Natural killer cell (primary cell): ENCODE measurements around the gene AGBL2. TPM values are rescaled to one million over a fixed set of nuclear protein-coding genes. Genes with fewer than 3 reads are reported as not detected.
A peak's percentile ranks its signal among the peaks of the same experiment; 100 is the strongest.
"Not testable (repeated sequence)": the region's sequence is repeated elsewhere in the genome, so short reads cannot be mapped to it uniquely, and the experiment has no call there.

Experiments used
- ATAC-seq, 3 donors: fragments of 150-1000 bp in 2 of 3; fragments of 200-7000 bp in 1 of 3; cut with Tn5 transposase; 1 replicate in 1 of 3; 2 replicates in 2 of 3; pipeline ENCODE4 v1.10.0; 2021; ENCODE audit warnings: mild to moderate bottlenecking in 2 of 3, moderate library complexity in 2 of 3
- DNase-seq, 2 donors: peaks; one replicate each; pipeline versions ENCODE4 v3.0.0 to v3.0.0-alpha.2; 2013 to 2021; ENCODE audit warnings: mixed read lengths in 1 of 2
- H3K27ac ChIP-seq: one replicate; pipeline ENCODE4 v1.5.1; 2013; ENCODE audit warnings: mild to moderate bottlenecking, low read length
- H3K27me3 ChIP-seq: one replicate; pipeline ENCODE4 v1.6.1; 2013; ENCODE audit warnings: low read length; ENCODE audit not compliant: control insufficient read depth, insufficient read depth
- H3K36me3 ChIP-seq: one replicate; pipeline ENCODE4 v1.6.1; 2013; ENCODE audit warnings: low read length; ENCODE audit not compliant: control insufficient read depth, insufficient read depth
- H3K4me1 ChIP-seq: one replicate; pipeline ENCODE4 v1.6.1; 2013; ENCODE audit warnings: low read length; ENCODE audit not compliant: control insufficient read depth, insufficient read depth
- H3K4me3 ChIP-seq: one replicate; pipeline ENCODE4 v1.5.1; 2013; ENCODE audit warnings: low read length
- H3K9me3 ChIP-seq: one replicate; pipeline ENCODE4 v1.6.1; 2013; ENCODE audit warnings: low read length; ENCODE audit not compliant: control insufficient read depth, insufficient read depth
- H3K27ac Mint-ChIP-seq, 2 donors: one replicate each; pipeline ENCODE4 v1.8.0; 2022; ENCODE audit warnings: mild to moderate bottlenecking in 2 of 2, mixed read lengths in 2 of 2, moderate library complexity in 1 of 2
- H3K27me3 Mint-ChIP-seq, 2 donors: one replicate each; pipeline ENCODE4 v1.8.0; 2022; ENCODE audit warnings: low read depth in 2 of 2, mixed read lengths in 2 of 2
- H3K36me3 Mint-ChIP-seq: one replicate; pipeline ENCODE4 v1.8.0; 2022; ENCODE audit warnings: mixed read lengths
- H3K4me1 Mint-ChIP-seq, 2 donors: one replicate each; pipeline ENCODE4 v1.8.0; 2022; ENCODE audit warnings: mixed read lengths in 2 of 2
- H3K4me3 Mint-ChIP-seq: one replicate; pipeline ENCODE4 v1.8.0; 2022; ENCODE audit warnings: mild to moderate bottlenecking, moderate library complexity, mixed read lengths
- H3K9me3 Mint-ChIP-seq, 2 donors: one replicate each; pipeline ENCODE4 v1.8.0; 2022; ENCODE audit warnings: mixed read lengths in 2 of 2
- WGBS: methylation state at CpG from one replicate; pipeline ENCODE4 v1.1.7; 2013; ENCODE audit warnings: missing lambda C conversion rate; ENCODE audit not compliant: insufficient coverage; 5-methylcytosine and 5-hydroxymethylcytosine counted together
- intact Hi-C: fragments of 100-400 bp; cut with micrococcal nuclease; formaldehyde crosslinking; loops from one replicate; pipeline ENCODE4 v1.14.2; 2022
- total RNA-seq, 4 donors: library from RNA; stranded (reverse); fragments of 120-200 nt in 1 of 4; gene quantifications; one replicate each; pipeline versions ENCODE4 v1.2.3 to v1.2.4, GENCODE V29; 2013 to 2022
- TF ChIP-seq, protein P1 (sequence below): fragments of 200-600 bp; IDR thresholded peaks from one replicate; pipeline ENCODE4 v1.8.0; 2022; ENCODE audit warnings: antibody characterized with exemption

Gene AGBL2
- total RNA-seq, 3 donors from 2014 or later (not counting 1 experiment from before 2014, with no cell fraction given): 6.1 to 8.5 (median 8.2) TPM

DNA sequence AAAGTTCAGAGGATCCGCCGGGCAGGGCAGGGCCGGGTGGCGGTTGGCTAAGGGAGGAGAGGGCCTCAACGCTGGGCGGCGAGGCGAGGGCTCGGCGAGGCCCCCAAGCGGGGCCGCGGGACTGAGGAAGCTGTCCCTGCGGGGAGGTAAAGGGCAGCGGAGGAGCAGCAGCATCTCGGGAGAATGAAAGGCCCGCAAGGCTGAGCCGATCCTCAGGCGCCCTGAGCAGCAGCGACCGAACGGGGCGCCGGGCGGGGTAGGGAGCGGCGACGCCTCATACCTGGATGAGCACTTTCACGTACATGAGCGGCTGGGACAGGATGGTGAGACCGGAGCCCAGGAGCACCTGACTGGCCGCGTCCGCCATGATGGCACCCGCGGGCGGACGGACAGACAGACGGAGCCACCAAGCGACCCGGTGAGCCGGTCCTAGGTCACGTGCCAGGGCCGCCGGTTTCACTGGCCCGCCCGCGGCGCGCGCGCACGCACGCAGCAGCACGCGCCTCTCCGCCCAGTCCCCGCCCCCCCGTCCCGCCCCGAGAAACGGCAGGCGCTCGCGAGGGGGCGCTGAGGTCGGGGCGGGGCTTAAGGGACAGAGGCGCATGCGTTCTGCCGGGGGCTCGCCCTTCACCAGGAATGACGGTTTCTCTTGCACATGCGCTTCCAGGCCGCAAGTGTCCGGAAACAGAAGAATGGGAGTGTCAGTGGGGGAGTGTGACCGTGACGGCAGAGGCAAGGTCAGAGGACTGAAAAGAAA lies 72.9 kb downstream of the AGBL2 start, which contains the start of gene MTCH2:
MTCH2 (minus strand) TSS at position 461 of the 757 bp plus-strand sequence; CDS start at position 367, 94 bp downstream.
- Mint-ChIP-seq H3K27ac (peak within 1 kb of the TSS; percentile 92 to 95), H3K4me1 (peaks cover 12 to 19% of the 10 kb centered on the region in 2 donors), H3K36me3 (no peaks in the 10 kb centered on the region), H3K4me3 (peak within 1 kb of the TSS; percentile 98), H3K9me3 (no peaks in the 10 kb centered on the region), H3K27me3 (no peaks in the 10 kb centered on the region)
- TF ChIP-seq, protein P1, sequence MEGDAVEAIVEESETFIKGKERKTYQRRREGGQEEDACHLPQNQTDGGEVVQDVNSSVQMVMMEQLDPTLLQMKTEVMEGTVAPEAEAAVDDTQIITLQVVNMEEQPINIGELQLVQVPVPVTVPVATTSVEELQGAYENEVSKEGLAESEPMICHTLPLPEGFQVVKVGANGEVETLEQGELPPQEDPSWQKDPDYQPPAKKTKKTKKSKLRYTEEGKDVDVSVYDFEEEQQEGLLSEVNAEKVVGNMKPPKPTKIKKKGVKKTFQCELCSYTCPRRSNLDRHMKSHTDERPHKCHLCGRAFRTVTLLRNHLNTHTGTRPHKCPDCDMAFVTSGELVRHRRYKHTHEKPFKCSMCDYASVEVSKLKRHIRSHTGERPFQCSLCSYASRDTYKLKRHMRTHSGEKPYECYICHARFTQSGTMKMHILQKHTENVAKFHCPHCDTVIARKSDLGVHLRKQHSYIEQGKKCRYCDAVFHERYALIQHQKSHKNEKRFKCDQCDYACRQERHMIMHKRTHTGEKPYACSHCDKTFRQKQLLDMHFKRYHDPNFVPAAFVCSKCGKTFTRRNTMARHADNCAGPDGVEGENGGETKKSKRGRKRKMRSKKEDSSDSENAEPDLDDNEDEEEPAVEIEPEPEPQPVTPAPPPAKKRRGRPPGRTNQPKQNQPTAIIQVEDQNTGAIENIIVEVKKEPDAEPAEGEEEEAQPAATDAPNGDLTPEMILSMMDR: no peak
- H3K9me3 ChIP-seq: no peaks in the 10 kb centered on the region
- peak within 1 kb of the TSS; percentile 91 for H3K27ac ChIP-seq
- H3K27me3 ChIP-seq: no peaks in the 10 kb centered on the region
- ATAC-seq (peak; percentile 92 to 99 (median 93)), DNase-seq (peak; percentile 93 to 98)
- WGBS: under 1% methylated on average over 78 of the region's 78 CpGs
- peak within 1 kb of the TSS; percentile 79 for H3K4me3 ChIP-seq
- peaks cover 15% of the 10 kb centered on the region for H3K4me1 ChIP-seq
- H3K36me3 ChIP-seq: peaks cover 18% of the 10 kb centered on the region
- intact Hi-C loops: loop anchor here (1.0 to 5.0 kb wide), 3 partner anchors 75 to 205 kb away; partner anchors contain the start of genes AGBL2, FNBP4 and NUP160

DNA sequence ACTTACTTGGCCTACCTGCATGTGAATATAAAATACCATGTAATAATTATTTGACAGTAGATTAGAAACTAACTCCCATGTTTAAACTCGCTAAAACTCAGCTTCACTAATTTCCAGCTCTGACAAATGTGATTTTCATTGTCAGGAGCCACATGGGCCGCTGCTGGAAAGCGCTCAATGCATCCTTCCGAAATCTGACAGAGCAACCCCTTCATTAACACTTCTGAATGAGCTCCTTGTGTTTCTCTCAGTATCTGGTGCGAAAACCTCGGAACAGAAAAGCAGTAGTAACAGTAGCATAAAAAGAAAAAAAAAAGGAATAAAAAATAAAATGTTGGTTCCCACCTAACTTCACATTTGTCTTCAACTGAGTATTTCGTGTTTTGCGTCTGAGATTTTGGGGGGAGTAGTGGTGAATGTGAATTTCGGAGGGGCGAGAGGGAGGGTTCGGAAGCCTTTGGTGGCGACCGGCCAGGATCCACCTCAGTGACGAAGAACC lies 73.5 kb downstream of the AGBL2 start:
- ATAC-seq: no peak
- H3K27ac ChIP-seq: peak overlapping the region; percentile 91
- Mint-ChIP-seq H3K4me3 (peak overlapping the region; percentile 98), H3K27ac (peak overlapping the region; percentile 92 to 95), H3K9me3 (no peaks in the 10 kb centered on the region), H3K36me3 (no peaks in the 10 kb centered on the region), H3K27me3 (no peaks in the 10 kb centered on the region), H3K4me1 (peaks cover 12 to 19% of the 10 kb centered on the region in 2 donors)
- no peaks in the 10 kb centered on the region for H3K27me3 ChIP-seq
- peak in 1 of 2 donors; percentile 27 for DNase-seq
- intact Hi-C loops: loop anchor here (1.0 to 5.0 kb wide), 3 partner anchors 76 to 206 kb away; partner anchors contain the start of genes AGBL2, FNBP4 and NUP160
- H3K4me1 ChIP-seq: peaks cover 15% of the 10 kb centered on the region
- peak overlapping the region; percentile 79 for H3K4me3 ChIP-seq
- peaks cover 19% of the 10 kb centered on the region for H3K36me3 ChIP-seq
- no peaks in the 10 kb centered on the region for H3K9me3 ChIP-seq
- TF ChIP-seq, protein P1: no peak
- WGBS: 13% methylated on average over 13 of the region's 14 CpGs

DNA sequence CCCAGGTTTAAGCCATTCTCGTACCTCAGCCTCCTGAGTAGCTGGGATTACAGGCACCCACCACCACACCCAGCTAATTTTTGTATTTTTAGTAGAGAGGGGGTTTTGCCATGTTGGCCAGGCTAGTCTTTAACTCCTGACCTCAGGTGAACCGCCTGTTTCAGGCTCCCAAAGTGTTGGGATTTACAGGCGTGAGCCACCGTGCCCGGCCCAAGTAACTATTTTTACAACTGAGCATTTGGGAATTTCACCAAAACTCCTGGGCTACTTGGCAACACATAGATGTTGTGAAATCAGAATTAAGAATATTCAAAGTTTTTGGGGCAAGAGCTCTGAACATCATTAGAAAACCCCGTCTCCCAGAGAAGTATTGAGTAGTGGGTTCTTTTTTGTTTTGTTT lies 74.7 kb downstream of the AGBL2 start:
- not testable (repeated sequence) for ATAC-seq, DNase-seq, H3K9me3 Mint-ChIP-seq, H3K36me3 Mint-ChIP-seq, H3K27me3 ChIP-seq, H3K4me3 ChIP-seq, H3K27ac ChIP-seq, H3K27me3 Mint-ChIP-seq, H3K9me3 ChIP-seq
- H3K4me1 Mint-ChIP-seq: peaks cover 12 to 19% of the 10 kb centered on the region in 2 donors
- H3K27ac Mint-ChIP-seq: peak overlapping the region in 1 of 2 donors; percentile 95
- 97% methylated on average over 5 of the region's 6 CpGs for WGBS
- intact Hi-C loops: loop anchor here (5.0 kb wide), 2 partner anchors 77 to 207 kb away; partner anchors contain the start of genes AGBL2 and NUP160
- H3K4me3 Mint-ChIP-seq: peak overlapping the region; percentile 53
- Histone ChIP-seq H3K36me3 (peaks cover 23% of the 10 kb centered on the region), H3K4me1 (peaks cover 15% of the 10 kb centered on the region)

DNA sequence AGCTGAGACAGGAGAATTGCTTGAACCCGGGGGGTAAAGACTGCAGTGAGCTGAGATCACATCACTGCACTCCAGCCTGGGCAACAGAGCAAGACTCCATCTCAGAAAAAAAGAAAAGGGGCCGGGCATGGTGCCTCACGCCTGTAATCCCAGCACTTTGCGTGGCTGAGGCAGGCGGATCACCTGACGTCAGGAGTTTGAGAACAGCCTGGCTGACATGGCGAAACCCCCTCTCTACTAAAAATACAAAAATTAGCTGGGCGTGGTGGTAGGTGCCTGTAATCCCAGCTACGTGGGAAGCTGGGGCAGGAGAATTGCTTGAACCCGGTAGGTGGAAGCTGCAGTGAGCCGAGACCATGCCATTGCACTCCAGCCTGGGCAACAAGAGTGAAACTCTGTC lies 78.8 kb downstream of the AGBL2 start:
- H3K27me3 ChIP-seq, H3K27me3 Mint-ChIP-seq, ATAC-seq, H3K9me3 ChIP-seq, DNase-seq, intact Hi-C loops, H3K4me3 Mint-ChIP-seq, H3K36me3 Mint-ChIP-seq, H3K4me1 Mint-ChIP-seq, H3K27ac Mint-ChIP-seq, H3K27ac ChIP-seq, H3K9me3 Mint-ChIP-seq, H3K4me1 ChIP-seq, H3K4me3 ChIP-seq: not testable (repeated sequence)
- WGBS: over 99% methylated on average over 11 of the region's 11 CpGs
- H3K36me3 ChIP-seq: peaks cover 40% of the 10 kb centered on the region
